NCI-H2196 treated with DMSO at 0.1 percent for 48 hours (cell line): ENCODE measurements around the gene PRAMEF18.
"Not testable (repeated sequence)": the region's sequence is repeated elsewhere in the genome, so short reads cannot be mapped to it uniquely, and the experiment has no call there.

Source experiments
- DNase-seq: peaks from one replicate; lab custom pipeline; 2025; ENCODE audit not compliant: unreplicated experiment; lab: John Stamatoyannopoulos, UW

Gene PRAMEF18

DNA sequence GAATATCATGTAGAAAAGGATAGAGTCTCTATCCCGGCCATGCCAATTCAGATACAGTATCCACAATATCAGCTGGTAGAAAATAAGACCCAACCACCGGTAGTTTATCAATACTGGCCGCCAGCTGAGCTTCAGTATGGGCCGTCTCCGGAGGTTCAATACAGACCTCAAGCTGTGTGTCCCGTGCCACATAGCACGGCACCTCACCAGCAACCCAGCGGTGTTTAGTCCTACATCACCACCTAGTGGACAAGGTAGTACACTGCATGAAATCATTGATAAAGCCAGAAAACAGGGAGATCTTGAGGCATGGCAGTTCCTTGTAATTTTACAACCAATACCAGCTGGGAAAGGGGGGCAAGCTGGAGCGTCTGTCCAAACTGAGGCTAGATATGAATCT is 17.2 kb downstream of the PRAMEF18 start:
- not testable (repeated sequence) for DNase-seq

GRCh38 chr1:13201309-13201708 is 24.6 kb downstream of the PRAMEF18 start, which contains the start of gene PRAMEF13:
Gene PRAMEF13 (minus strand): TSS chr1:13201409. CDS start chr1:13199589, 1,820 bp downstream.
- not testable (repeated sequence) for DNase-seq
